SK-N-SH (cell line): ENCODE measurements around the gene CCDC152.

ENCODE experiments used
- CHD2 ChIP-seq: fragments of 150-350 bp; IDR thresholded peaks from 2 replicates; pipeline ENCODE4 v1.6.1; 2018; ENCODE audit warnings: low read length; ENCODE audit not compliant: partially characterized antibody
- CTCF ChIP-seq: fragments of 200-600 bp; sonication (generic); IDR thresholded peaks from 2 replicates; pipeline ENCODE4 v1.6.1; 2017; ENCODE audit warnings: antibody characterized with exemption, mild to moderate bottlenecking, moderate library complexity
- NRF1 ChIP-seq: IDR thresholded peaks from 2 replicates; pipeline ENCODE4 v1.6.1; 2012; ENCODE audit warnings: low read depth, mild to moderate bottlenecking, low read length
- TAF1 ChIP-seq: IDR thresholded peaks from 2 replicates; pipeline ENCODE4 v1.6.1; 2012; ENCODE audit warnings: low read depth, mild to moderate bottlenecking, low read length, moderate library complexity, borderline replicate concordance

- TF ChIP-seq CTCF (no peak), CHD2 (no peak), TAF1 (no peak), NRF1 (no peak)
Observed at GRCh38 chr5:42772265-42772993, 15.8 kb downstream of the CCDC152 start.
